CD4-positive, alpha-beta T cell treated with Interleukin-15 for 4 hours (primary cell): Measurements from ENCODE around the gene RAD51.
A peak's percentile ranks its signal among the peaks of the same experiment; 100 is the strongest.
"Not testable (repeated sequence)": the region's sequence is repeated elsewhere in the genome, so short reads cannot be mapped to it uniquely, and the experiment has no call there.

Experiments
- DNase-seq: peaks from one replicate; pipeline ENCODE4 v3.0.0-alpha.2; 2020; ENCODE audit warnings: low spot score

The RAD51 gene

GRCh38 chr15:40694688-40695468 lies at the start of gene RAD51:
Gene RAD51, plus strand, starts transcription at chr15:40695174. Its CDS starts 3,585 bp downstream, at chr15:40698759.
- peak; percentile 92 for DNase-seq

- DNase-seq, result no peak
These were observed 47.5 kb upstream of the RAD51 start for GRCh38 chr15:40647523-40647922.

- no peak for DNase-seq
These were observed 44.5 kb upstream of the RAD51 start for GRCh38 chr15:40650479-40650878.

- DNase-seq, result no peak
These were observed 34.3 kb upstream of the RAD51 start for GRCh38 chr15:40660686-40661085.

DNA sequence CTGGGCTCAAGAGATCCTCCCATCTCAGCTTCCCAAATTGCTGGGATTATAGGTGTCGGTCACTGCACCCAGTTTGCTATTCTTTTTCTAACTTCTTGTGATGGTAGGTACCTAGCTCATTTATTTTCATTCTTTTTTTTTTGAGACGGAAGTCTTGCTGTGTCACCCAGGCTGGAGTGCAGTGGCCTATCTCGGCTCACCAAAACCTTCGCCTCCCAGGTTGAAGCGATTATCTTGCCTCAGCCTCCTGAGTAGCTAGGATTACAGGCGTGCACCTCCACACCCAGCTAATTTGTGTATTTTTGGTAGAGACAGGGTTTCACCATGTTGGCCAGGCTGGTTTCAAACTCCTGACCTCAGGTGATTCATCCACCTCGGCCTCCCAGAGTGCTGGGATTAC lies 30.1 kb upstream of the RAD51 start:
- no peak for DNase-seq

- not testable (repeated sequence) for DNase-seq
These were observed 18.7 kb upstream of the RAD51 start for GRCh38 chr15:40676290-40676689.

GRCh38 chr15:40676906-40677305 lies 18.1 kb upstream of the RAD51 start:
- not testable (repeated sequence) for DNase-seq

DNA sequence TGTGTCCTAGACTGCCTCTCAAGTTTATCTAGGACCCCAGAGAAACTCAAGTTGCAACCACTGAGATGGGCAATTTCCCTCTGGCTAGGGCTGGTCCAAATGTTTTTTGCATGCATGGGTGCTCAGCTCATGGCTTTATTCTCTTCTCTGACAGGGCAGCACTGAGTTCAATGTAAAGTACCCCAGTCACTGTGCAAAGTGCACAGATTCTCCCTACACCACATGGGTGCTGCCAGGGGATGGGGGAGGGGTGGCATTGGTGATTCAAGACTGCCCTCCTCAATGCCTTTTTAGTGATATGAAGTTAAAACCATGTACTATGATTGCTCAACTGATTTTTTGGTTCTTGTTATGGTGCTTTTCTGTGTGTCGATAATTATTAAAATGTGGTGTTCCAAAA lies 14.8 kb upstream of the RAD51 start:
- DNase-seq, result no peak

DNA sequence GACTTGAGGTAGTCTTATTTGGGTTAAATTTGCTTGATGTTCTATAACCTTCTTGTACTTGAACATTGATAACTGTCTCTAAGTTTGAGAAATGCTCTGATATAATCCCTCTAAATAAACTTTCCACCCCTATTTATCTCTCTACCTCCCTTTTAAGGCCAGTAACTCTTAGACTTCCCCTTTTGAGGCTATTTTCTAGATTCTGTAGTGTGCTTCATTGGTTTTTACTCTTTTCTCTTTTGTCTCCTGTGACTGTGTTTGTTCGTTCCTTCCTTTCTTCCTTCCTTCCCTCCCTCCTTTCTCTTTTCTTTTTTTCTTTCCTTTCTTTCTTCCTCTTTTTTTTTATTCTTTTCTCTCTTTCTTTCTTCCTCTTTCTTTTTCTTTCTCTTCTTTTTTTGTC lies 14.0 kb upstream of the RAD51 start:
- DNase-seq, result not testable (repeated sequence)

DNA sequence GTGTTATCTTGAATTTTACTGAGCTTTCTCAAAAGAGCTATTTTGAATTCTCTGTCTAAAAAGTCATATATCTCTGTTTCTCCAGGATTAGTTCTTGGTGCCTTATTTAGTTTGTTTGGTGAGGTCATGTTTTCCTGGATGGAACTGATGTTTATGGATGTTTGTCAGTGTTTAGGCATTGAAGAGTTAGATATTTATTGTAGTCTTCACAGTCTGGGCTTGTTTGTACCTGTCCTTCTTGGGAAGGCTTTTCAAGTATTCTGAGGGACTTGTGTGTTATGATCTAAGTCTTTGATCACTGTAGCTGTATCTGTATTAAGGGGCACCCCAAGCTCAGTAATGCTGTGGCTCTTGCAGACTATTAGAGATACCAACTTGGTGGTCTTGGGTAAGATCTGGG lies 10.6 kb upstream of the RAD51 start:
- no peak for DNase-seq

DNA sequence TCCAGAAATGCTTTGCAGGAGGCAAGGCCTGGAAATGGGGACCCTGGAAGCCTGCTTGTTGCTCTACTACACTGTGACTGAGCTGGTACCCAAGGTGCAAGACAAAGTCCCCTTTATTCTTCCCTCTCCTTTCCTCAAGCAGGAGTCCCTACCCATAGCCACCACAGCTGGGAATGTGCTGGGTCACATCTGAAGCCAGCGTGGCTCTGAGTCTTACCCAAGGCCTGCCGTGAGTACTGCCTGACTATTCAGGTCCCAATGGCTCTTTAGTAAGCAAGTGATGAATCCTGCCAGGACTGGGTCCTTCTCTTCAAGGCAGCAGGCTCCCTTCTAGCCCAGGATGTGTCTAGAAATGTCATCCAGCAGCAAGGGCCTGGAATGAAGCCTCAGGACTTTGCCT lies 9.6 kb upstream of the RAD51 start:
- DNase-seq, result no peak

- no peak for DNase-seq
These were observed 5.8 kb upstream of the RAD51 start for GRCh38 chr15:40688932-40689799.

GRCh38 chr15:40691737-40692136 lies 3.2 kb upstream of the RAD51 start:
- no peak for DNase-seq

- no peak for DNase-seq
These were observed 878 bp upstream of the RAD51 start for GRCh38 chr15:40693904-40694687.

GRCh38 chr15:40695469-40695890 lies 506 bp downstream of the RAD51 start:
- peak; percentile 2 for DNase-seq

- DNase-seq, result no peak
These were observed 1.3 kb downstream of the RAD51 start for GRCh38 chr15:40696228-40696627.

DNA sequence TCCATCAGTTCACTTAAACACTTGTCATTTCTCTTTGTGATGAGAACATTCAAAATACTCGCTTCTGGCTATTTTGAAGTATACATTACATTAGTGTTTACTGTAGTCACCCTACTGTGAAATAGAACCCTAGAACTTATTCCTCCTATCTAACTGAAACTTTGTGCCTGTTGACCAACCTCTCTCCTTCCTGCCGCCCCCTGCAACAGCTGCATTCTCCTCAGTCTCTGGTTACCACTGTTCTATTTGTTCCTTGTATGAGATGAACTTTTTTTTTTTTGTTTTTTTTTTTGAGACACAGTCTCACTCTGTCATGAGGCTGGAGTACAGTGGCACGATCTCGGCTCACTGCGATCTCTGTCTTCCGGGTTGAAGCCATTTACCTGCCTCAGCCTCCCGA lies 2.9 kb downstream of the RAD51 start:
- DNase-seq, result no peak

DNA sequence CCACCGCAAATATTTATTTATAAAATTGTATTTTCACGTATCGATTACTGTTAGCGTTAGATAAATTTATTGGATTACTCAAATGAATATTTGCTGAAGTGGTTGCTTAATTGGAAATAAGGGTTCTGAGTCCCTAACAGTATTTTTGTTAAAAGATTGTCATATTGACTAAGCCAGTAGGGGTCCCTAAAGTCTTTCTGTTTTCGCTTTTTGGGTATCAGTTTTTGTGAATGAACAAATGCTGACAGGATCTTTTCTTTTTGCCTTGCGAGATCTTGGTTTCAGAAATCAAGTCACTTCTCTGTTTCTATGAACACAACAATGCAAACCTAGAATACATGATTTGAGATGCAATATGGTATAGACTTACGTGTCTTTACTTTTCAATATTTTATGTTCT lies 7.1 kb downstream of the RAD51 start:
- DNase-seq, result peak; percentile 50

- no peak for DNase-seq
These were observed 11.1 kb downstream of the RAD51 start for GRCh38 chr15:40706121-40706520.

GRCh38 chr15:40714144-40714543 lies 19.2 kb downstream of the RAD51 start:
- DNase-seq, result no peak

- no peak for DNase-seq
These were observed 21.2 kb downstream of the RAD51 start for GRCh38 chr15:40716165-40716564.

GRCh38 chr15:40721701-40722100 lies 26.7 kb downstream of the RAD51 start:
- DNase-seq, result no peak
